ENCODE results near the gene NASP.

The NASP gene

GRCh38 chr1:45620588-45621500, 37.0 kb downstream of the NASP start:
- no peak for DNase-seq (ENCODE audit: low spot score)

- DNase-seq (ENCODE audit: low spot score): no peak
These were observed 37.6 kb downstream of the NASP start for GRCh38 chr1:45621501-45621836.

DNA sequence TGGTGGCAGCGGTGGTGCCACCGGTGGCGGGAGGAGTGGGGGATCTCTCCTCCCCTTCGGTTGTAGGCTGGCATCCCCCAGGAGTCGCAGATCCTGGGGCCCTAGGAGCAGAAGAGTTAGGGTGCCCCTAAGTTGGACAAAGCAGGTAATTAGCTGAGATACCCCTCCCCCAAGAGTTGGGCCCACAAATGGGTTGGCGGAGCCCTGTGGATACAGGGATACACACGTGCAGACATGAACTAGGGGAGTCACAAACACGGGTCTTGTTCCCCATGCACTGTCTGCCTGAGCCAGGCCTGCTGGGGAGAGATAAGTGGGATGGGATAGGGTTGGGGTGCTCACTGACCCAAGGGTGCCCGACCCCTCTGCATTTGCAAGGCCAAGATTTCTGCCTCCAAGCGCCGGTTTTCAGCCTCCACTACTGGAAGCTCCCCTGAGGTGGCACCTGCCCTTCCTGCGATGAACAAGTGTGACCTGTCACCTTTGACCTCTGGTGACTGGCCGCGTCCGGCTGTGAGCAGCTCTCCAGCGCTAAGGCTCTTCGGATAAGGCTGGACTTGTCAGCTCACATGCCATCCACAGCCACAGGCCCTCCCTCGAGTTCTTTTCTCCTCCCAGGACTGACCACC, 38.2 kb downstream of the NASP start:
- no peak for DNase-seq (ENCODE audit: low spot score)

GRCh38 chr1:45622524-45623394, 38.9 kb downstream of the NASP start:
- no peak for DNase-seq (ENCODE audit: low spot score)

DNA sequence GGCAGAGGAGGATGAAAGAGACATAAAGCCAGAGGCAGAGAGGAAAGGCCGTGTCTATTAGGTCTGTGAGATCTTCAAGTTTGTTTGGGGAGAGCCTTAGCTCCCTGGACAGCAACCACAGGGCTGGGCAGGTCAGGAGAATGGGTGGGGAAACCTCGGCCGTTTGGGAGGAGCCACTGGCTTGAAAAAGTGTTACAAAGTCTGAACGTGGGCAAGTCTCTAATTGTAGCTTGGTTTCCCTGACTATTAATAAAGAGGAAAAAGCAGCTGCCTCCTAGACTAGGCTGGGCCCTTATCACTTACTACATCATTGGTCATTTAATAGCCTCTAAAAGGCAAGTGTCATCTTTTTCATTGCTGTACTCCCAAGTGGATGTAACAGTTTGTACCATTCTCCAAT, 40.1 kb downstream of the NASP start, which contains the start of gene CCDC17:
CCDC17 (minus strand) TSS at position 83 of the 400 bp plus-strand sequence. CDS start 145 bp downstream, outside the sequence.
- DNase-seq (ENCODE audit: low spot score): no peak

- no peak for DNase-seq (ENCODE audit: low spot score)
These were observed 45.2 kb downstream of the NASP start for GRCh38 chr1:45629035-45629434.

- DNase-seq (ENCODE audit: low spot score): no peak
These were observed 46.6 kb downstream of the NASP start for GRCh38 chr1:45630429-45630828.

- DNase-seq (ENCODE audit: low spot score): peak; percentile 8
These were observed 51.4 kb downstream of the NASP start for GRCh38 chr1:45635211-45635610.

- no peak for DNase-seq (ENCODE audit: low spot score)
These were observed 56.5 kb downstream of the NASP start for GRCh38 chr1:45640293-45640692.

DNA sequence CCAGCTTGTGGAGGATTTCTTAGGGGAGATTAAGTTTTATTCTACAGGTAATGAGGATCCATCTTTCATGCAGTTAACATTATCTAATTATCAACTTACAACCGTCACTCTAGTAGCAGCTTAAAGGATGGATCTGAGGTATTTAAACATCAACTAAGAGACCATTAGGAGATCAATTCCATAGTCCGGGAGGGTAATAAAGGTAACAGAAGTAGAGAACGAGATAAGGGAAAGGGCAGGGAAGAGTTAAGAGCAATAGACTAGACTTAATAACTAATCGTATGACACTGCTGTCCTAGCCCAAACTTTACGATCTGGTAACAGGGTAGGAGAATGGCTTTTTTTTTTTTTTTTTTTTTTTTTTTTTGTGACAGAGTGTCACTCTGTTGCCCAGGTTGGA, 59.5 kb downstream of the NASP start:
- no peak for DNase-seq (ENCODE audit: low spot score)

GRCh38 chr1:45643978-45644377, 60.1 kb downstream of the NASP start:
- no peak for DNase-seq (ENCODE audit: low spot score)

DNA sequence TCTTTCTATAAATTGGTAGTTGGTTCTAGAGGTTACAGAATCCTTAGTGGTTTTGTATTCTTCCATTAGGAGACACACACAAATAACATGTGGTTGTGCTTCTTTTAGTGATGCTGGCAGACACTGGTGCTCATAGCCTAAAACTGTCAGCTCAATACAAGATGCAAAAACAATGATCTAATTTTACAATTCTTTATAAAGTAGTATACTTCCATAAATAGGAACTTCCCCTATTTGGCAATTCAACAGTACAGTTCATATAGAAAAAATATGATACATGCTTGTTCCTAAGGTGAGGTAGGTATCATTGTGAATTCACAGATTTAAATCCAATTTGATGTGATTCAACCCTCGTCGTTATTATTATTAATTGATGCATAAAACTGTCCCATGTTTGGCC, 60.8 kb downstream of the NASP start:
- DNase-seq (ENCODE audit: low spot score): no peak

- DNase-seq (ENCODE audit: low spot score): peak; percentile 7
These were observed 63.6 kb downstream of the NASP start for GRCh38 chr1:45647248-45648021.

GRCh38 chr1:45654540-45655280, 70.9 kb downstream of the NASP start:
- DNase-seq (ENCODE audit: low spot score): no peak

DNA sequence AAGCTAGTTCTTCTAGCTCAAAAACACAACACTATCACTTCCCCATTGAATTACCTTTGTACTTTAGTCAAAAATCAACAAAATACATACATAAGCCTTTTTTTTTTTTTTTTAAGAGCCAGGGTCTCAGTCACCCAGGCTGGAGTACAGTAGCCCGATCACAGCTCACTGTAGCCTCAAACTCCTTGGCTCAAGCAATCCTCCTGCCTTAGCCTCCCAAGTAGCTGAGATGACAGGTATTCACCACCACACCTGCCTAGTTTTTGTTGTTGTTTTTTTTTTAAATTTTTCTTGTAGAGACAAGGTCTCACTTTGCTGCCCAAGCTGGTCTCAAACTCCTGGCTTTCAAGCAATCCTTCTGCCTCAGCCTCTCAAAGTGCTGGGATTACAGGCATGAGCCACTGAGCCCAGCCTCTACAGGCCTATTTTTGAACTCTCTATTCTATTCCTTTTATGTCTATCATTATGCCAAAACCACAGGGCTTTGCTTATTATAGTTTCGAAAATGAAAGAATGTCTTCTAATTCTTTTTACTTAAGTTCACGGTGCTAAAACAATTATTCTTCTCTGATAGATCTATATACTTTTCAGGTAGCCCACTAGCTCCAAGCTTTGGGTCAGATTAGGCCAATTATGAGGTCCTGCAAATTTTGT, 72.9 kb downstream of the NASP start:
- no peak for DNase-seq (ENCODE audit: low spot score)

GRCh38 chr1:45658171-45658570, 74.3 kb downstream of the NASP start:
- no peak for DNase-seq (ENCODE audit: low spot score)

- no peak for DNase-seq (ENCODE audit: low spot score)
These were observed 75.4 kb downstream of the NASP start for GRCh38 chr1:45659222-45659621.

GRCh38 chr1:45660336-45660735, 76.5 kb downstream of the NASP start:
- no peak for DNase-seq (ENCODE audit: low spot score)

DNA sequence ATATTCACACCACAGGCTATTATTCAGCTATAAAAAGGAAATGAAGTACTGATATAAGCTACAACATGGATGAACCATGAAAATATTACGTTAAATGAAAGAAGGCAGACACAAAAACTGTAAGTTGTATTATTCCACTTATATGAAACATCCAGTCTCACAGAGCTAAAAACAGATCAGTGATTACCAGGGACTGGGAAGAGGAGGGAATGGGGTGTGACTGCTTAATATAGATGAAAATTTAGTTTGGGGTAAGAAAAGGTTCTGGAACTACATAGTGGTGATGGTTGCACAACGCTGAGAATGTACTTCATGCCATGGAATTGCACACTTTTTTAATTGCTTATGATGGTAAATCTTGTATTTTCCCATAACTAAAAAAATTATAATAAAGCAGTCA, 83.0 kb downstream of the NASP start:
- DNase-seq (ENCODE audit: low spot score): peak; percentile 42

GRCh38 chr1:45667321-45668111, 83.7 kb downstream of the NASP start:
- DNase-seq (ENCODE audit: low spot score): no peak

All from putamen (tissue), 1 donor.